PC-9 (cell line): ENCODE data around the gene DIAPH2. TPM values are rescaled to one million over a fixed set of nuclear protein-coding genes. Genes with fewer than 3 reads are reported as not detected.

ENCODE experiments used
- BruUV-seq: library from RNA; stranded (reverse); fragments of 400-500 nt; replicated peaks from 2 replicates; lab custom pipeline; 2021; lab: Mats Ljungman, UMichigan
- CTCF ChIA-PET: fragments of 300-600 bp; sonication (Branson Sonifier 250); formaldehyde crosslinking; loops from one replicate; lab custom pipeline; 2022; ENCODE audit warnings: antibody characterized with exemption; lab: Charles Lee
- POLR2A ChIA-PET: fragments of 300-600 bp; sonication (Branson Sonifier 250); formaldehyde crosslinking; loops from one replicate; lab custom pipeline; 2022; ENCODE audit warnings: antibody characterized with exemption; ENCODE audit not compliant: unreplicated experiment; lab: Charles Lee
- DNase-seq, 2 experiments: peaks; one replicate each; pipeline versions ENCODE4 v3.0.0 to v3.0.0-alpha.2; 2015 to 2022; ENCODE audit warnings: mixed read lengths in 1 of 2
- H2AFZ ChIP-seq: fragments of 200-600 bp; sonication (generic); 2 replicates; pipeline ENCODE4 v1.8.1; 2017; ENCODE audit warnings: antibody characterized with exemption
- H3F3A ChIP-seq: fragments of 200-600 bp; sonication (generic); 2 replicates; pipeline ENCODE4 v1.8.1; 2017; ENCODE audit warnings: antibody characterized with exemption, mild to moderate bottlenecking, low read depth; ENCODE audit not compliant: insufficient read depth
- H3K27ac ChIP-seq: fragments of 200-600 bp; sonication (generic); 2 replicates; pipeline ENCODE4 v1.6.1; 2016; ENCODE audit warnings: mixed run types
- H3K27me3 ChIP-seq: fragments of 200-600 bp; sonication (generic); 2 replicates; pipeline ENCODE4 v1.6.1; 2016; ENCODE audit warnings: low read depth, mixed run types; ENCODE audit not compliant: insufficient read depth
- H3K36me3 ChIP-seq: fragments of 200-600 bp; sonication (generic); 2 replicates; pipeline ENCODE4 v1.6.1; 2016; ENCODE audit warnings: low read depth, mixed run types
- H3K4me1 ChIP-seq: fragments of 200-600 bp; sonication (generic); replicated peaks from 2 replicates; pipeline ENCODE4 v1.6.1; 2016; ENCODE audit warnings: mixed run types; ENCODE audit not compliant: insufficient read depth
- H3K4me2 ChIP-seq: fragments of 200-600 bp; sonication (generic); 2 replicates; pipeline ENCODE4 v1.6.1; 2017; ENCODE audit warnings: mixed run types
- H3K4me3 ChIP-seq: fragments of 200-600 bp; sonication (generic); 2 replicates; pipeline ENCODE4 v1.6.1; 2016; ENCODE audit warnings: mixed run types
- H3K79me2 ChIP-seq: fragments of 200-600 bp; sonication (generic); 2 replicates; pipeline ENCODE4 v1.6.1; 2017; ENCODE audit warnings: low read depth, mixed run types
- H3K9me2 ChIP-seq: fragments of 200-600 bp; sonication (generic); 2 replicates; pipeline ENCODE4 v1.8.1; 2017; ENCODE audit warnings: mild to moderate bottlenecking; ENCODE audit not compliant: insufficient read depth
- H3K9me3 ChIP-seq: fragments of 200-600 bp; sonication (generic); 2 replicates; pipeline ENCODE4 v1.8.1; 2016; ENCODE audit warnings: low read depth; ENCODE audit not compliant: insufficient read depth
- H4K20me1 ChIP-seq: fragments of 200-600 bp; sonication (generic); 2 replicates; pipeline ENCODE4 v1.8.1; 2017; ENCODE audit not compliant: insufficient read depth
- CTCF ChIP-seq: fragments of 200-600 bp; sonication (generic); conservative IDR thresholded peaks from 2 replicates; pipeline ENCODE4 v1.6.1; 2017; ENCODE audit warnings: mixed run types, antibody characterized with exemption, mild to moderate bottlenecking, moderate library complexity
- EZH2 ChIP-seq: fragments of 200-600 bp; sonication (generic); IDR thresholded peaks from 2 replicates; pipeline ENCODE4 v1.8.0; 2017; ENCODE audit warnings: antibody characterized with exemption, low read depth
- intact Hi-C: fragments of 100-400 bp; cut with micrococcal nuclease; formaldehyde crosslinking; loops from one replicate; pipeline ENCODE4 v1.10.0; 2022; ENCODE audit not compliant: unreplicated experiment
- total RNA-seq: library from RNA; stranded (reverse); gene quantifications from 2 replicates; pipeline ENCODE4 v1.2.3, GENCODE V29; 2021

Gene DIAPH2
- total RNA-seq, 1 experiment from 2014 or later, result 12.0 TPM

DNA sequence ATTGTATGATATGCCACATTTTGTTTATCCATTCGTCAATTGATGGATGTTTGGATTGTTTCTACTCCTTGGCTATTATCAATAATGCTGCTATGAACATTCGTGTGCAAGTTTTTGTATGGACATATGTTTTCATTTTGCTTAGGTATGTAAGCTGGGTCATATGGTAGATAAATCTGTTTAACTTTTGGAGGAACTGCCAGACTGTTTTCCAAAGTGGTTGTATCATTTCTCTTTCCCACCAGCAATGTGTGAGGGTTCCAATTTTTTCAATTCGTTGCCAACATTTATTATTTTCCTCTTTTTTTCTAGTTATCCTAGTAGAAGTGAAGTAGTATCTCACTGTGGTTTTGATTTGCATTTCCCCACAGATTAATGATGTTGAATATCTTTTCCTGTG lies 71.8 kb downstream of the DIAPH2 start:
- intact Hi-C loops, result no loop called here
- H4K20me1 ChIP-seq, result no peaks in the 10 kb centered on the region
- no peaks in the 10 kb centered on the region for H3K79me2 ChIP-seq
- TF ChIP-seq EZH2, result no peak
- TF ChIP-seq CTCF, result no peak
- no TSS peak for BruUV-seq
- H3K27ac ChIP-seq, result no peak overlapping the region
- H3F3A ChIP-seq, result no peaks in the 10 kb centered on the region
- no peaks in the 10 kb centered on the region for H3K9me2 ChIP-seq
- H3K4me3 ChIP-seq, result no peak overlapping the region
- DNase-seq, result no peak
- ChIA-PET CTCF (no interaction called here), POLR2A (no interaction called here)
- H3K4me1 ChIP-seq, result no peaks in the 10 kb centered on the region
- H3K36me3 ChIP-seq, result no peaks in the 10 kb centered on the region
- H3K27me3 ChIP-seq, result no peaks in the 10 kb centered on the region
- no peaks in the 10 kb centered on the region for H3K9me3 ChIP-seq
- no peak overlapping the region for H3K4me2 ChIP-seq
- H2AFZ ChIP-seq, result no peak overlapping the region

DNA sequence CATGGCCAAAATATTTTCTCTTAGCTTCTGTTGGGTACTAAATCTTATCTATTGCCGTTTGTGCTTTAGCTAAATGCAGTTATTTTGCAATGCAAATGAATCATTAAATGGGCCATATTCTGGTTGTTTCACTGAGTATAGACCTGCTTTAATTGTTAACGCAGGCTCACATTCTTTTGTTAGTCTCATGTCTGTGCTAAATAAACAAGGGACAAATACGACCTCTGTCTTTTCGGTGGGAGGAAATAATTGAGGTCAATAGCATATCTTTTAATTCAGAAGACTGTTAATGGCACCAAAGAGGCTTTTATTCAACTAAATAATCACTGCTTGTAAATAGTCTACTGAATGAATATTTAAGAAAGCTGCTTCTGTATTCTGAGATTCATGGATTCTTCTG lies 76.9 kb downstream of the DIAPH2 start:
- TF ChIP-seq CTCF, result no peak
- no peak for TF ChIP-seq EZH2
- Histone ChIP-seq H3K27ac (no peak overlapping the region), H3K9me2 (no peaks in the 10 kb centered on the region), H3K36me3 (no peaks in the 10 kb centered on the region), H3K4me1 (no peaks in the 10 kb centered on the region), H3F3A (no peaks in the 10 kb centered on the region), H2AFZ (no peak overlapping the region), H3K4me3 (no peak overlapping the region), H3K79me2 (no peaks in the 10 kb centered on the region), H4K20me1 (no peaks in the 10 kb centered on the region), H3K27me3 (no peaks in the 10 kb centered on the region), H3K9me3 (no peaks in the 10 kb centered on the region), H3K4me2 (no peak overlapping the region)
- ChIA-PET POLR2A (no interaction called here), CTCF (no interaction called here)
- intact Hi-C loops, result no loop called here
- BruUV-seq, result no TSS peak
- no peak for DNase-seq

GRCh38 chrX:96763608-96764007 lies 79.0 kb downstream of the DIAPH2 start:
- H3K27ac ChIP-seq, result no peak overlapping the region
- H3K4me2 ChIP-seq, result no peak overlapping the region
- no peaks in the 10 kb centered on the region for H3K9me3 ChIP-seq
- TF ChIP-seq CTCF, result no peak
- no peak for TF ChIP-seq EZH2
- H3K9me2 ChIP-seq, result no peaks in the 10 kb centered on the region
- no peaks in the 10 kb centered on the region for H3K27me3 ChIP-seq
- intact Hi-C loops, result no loop called here
- no peaks in the 10 kb centered on the region for H3K79me2 ChIP-seq
- no TSS peak for BruUV-seq
- H3K36me3 ChIP-seq, result no peaks in the 10 kb centered on the region
- no peak overlapping the region for H3K4me3 ChIP-seq
- no peaks in the 10 kb centered on the region for H3K4me1 ChIP-seq
- CTCF ChIA-PET, result no interaction called here
- POLR2A ChIA-PET, result no interaction called here
- no peak overlapping the region for H2AFZ ChIP-seq
- no peaks in the 10 kb centered on the region for H3F3A ChIP-seq
- no peak for DNase-seq
- no peaks in the 10 kb centered on the region for H4K20me1 ChIP-seq
